HCT116 (cell line): ENCODE measurements around the gene GNGT1.

Source experiments
- CEBPB ChIP-seq: IDR thresholded peaks from 2 replicates; pipeline ENCODE4 v1.6.1; 2012; ENCODE audit warnings: low read depth
- EZH2 ChIP-seq: fragments of 200-600 bp; sonication (generic); IDR thresholded peaks from 2 replicates; pipeline ENCODE4 v1.6.1; 2017; ENCODE audit warnings: antibody characterized with exemption, mixed run types
- JUND ChIP-seq: IDR thresholded peaks from 2 replicates; pipeline ENCODE4 v1.6.1; 2012
- POLR2A ChIP-seq: IDR thresholded peaks from 2 replicates; pipeline ENCODE4 v1.7.0; 2011; ENCODE audit warnings: borderline replicate concordance; ENCODE audit not compliant: insufficient read depth, insufficient read length; ENCODE audit errors: extremely low read depth
- POLR2AphosphoS5 ChIP-seq: IDR thresholded peaks from 2 replicates; pipeline ENCODE4 v1.6.1; 2011; ENCODE audit warnings: mild to moderate bottlenecking, low read depth, low read length, moderate library complexity
- SIN3A ChIP-seq: IDR thresholded peaks from 2 replicates; pipeline ENCODE4 v1.6.1; 2012; ENCODE audit warnings: low read depth
- ZFX ChIP-seq: fragments of 450-650 bp; IDR thresholded peaks from 2 replicates; pipeline ENCODE4 v1.6.1; 2017
- TF ChIP-seq, protein P1 (sequence below): IDR thresholded peaks from 2 replicates; pipeline ENCODE4 v1.6.1; 2012
- TF ChIP-seq, protein P2 (sequence below), 3 experiments: fragments of 200-600 bp in 1 of 3; sonication (generic) in 1 of 3; IDR thresholded peaks in 2 of 3; conservative IDR thresholded peaks in 1 of 3; 2 replicates each; pipeline ENCODE4 v1.5.1; 2012 to 2017; ENCODE audit warnings: low read depth in 2 of 3, low read length in 2 of 3, antibody characterized with exemption in 1 of 3, borderline replicate concordance in 1 of 3, control low read depth in 1 of 3, mild to moderate bottlenecking in 1 of 3, mixed read lengths in 1 of 3, mixed run types in 1 of 3, moderate library complexity in 1 of 3; ENCODE audit not compliant: insufficient read depth in 1 of 3
- TF ChIP-seq, protein P3 (sequence below): IDR thresholded peaks from 2 replicates; pipeline ENCODE4 v1.6.1; 2012; ENCODE audit warnings: low read depth
- TF ChIP-seq, protein P4 (sequence below): IDR thresholded peaks from 2 replicates; pipeline ENCODE4 v1.6.1; 2012

DNA sequence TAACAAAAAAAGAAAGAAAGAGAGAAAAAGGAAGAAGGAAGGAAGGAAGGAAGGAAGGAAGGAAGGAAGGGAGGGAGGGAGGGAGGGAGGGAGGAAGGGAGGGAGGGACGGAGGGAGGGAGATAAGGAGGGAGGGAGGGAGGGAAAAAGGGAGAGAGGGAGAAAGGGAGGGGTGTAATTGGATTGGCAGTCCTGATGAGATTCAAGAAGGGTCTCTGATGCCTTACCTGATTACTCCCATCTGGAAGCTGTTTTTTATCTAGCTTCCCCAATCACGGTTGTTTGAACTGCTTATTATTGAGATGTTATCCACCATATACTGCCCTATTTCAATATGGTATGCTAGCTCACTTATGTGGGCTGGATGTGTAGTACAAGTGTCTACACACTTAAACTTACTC is 42.5 kb downstream of the GNGT1 start:
- TF ChIP-seq POLR2AphosphoS5 (no peak), JUND (no peak), CEBPB (no peak), POLR2A (no peak), ZFX (no peak), SIN3A (no peak), EZH2 (no peak)
- TF ChIP-seq, protein P1, sequence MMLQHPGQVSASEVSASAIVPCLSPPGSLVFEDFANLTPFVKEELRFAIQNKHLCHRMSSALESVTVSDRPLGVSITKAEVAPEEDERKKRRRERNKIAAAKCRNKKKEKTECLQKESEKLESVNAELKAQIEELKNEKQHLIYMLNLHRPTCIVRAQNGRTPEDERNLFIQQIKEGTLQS: no peak
- TF ChIP-seq, protein P2, sequence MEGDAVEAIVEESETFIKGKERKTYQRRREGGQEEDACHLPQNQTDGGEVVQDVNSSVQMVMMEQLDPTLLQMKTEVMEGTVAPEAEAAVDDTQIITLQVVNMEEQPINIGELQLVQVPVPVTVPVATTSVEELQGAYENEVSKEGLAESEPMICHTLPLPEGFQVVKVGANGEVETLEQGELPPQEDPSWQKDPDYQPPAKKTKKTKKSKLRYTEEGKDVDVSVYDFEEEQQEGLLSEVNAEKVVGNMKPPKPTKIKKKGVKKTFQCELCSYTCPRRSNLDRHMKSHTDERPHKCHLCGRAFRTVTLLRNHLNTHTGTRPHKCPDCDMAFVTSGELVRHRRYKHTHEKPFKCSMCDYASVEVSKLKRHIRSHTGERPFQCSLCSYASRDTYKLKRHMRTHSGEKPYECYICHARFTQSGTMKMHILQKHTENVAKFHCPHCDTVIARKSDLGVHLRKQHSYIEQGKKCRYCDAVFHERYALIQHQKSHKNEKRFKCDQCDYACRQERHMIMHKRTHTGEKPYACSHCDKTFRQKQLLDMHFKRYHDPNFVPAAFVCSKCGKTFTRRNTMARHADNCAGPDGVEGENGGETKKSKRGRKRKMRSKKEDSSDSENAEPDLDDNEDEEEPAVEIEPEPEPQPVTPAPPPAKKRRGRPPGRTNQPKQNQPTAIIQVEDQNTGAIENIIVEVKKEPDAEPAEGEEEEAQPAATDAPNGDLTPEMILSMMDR (IDR thresholded peaks at IDR 0.05 in 2 of 3, conservative IDR thresholded peaks at IDR 0.05 in 1 of 3; ENCODE audit: borderline replicate concordance in 1 of 3, insufficient read depth in 1 of 3, low read depth in 2 of 3, low read length in 2 of 3): no peak
- TF ChIP-seq, protein P3, sequence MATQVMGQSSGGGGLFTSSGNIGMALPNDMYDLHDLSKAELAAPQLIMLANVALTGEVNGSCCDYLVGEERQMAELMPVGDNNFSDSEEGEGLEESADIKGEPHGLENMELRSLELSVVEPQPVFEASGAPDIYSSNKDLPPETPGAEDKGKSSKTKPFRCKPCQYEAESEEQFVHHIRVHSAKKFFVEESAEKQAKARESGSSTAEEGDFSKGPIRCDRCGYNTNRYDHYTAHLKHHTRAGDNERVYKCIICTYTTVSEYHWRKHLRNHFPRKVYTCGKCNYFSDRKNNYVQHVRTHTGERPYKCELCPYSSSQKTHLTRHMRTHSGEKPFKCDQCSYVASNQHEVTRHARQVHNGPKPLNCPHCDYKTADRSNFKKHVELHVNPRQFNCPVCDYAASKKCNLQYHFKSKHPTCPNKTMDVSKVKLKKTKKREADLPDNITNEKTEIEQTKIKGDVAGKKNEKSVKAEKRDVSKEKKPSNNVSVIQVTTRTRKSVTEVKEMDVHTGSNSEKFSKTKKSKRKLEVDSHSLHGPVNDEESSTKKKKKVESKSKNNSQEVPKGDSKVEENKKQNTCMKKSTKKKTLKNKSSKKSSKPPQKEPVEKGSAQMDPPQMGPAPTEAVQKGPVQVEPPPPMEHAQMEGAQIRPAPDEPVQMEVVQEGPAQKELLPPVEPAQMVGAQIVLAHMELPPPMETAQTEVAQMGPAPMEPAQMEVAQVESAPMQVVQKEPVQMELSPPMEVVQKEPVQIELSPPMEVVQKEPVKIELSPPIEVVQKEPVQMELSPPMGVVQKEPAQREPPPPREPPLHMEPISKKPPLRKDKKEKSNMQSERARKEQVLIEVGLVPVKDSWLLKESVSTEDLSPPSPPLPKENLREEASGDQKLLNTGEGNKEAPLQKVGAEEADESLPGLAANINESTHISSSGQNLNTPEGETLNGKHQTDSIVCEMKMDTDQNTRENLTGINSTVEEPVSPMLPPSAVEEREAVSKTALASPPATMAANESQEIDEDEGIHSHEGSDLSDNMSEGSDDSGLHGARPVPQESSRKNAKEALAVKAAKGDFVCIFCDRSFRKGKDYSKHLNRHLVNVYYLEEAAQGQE: no peak
- TF ChIP-seq, protein P4, sequence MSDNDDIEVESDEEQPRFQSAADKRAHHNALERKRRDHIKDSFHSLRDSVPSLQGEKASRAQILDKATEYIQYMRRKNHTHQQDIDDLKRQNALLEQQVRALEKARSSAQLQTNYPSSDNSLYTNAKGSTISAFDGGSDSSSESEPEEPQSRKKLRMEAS: no peak
